Dendritic cell treated with granulocyte-macrophage colony-stimulating factor and Interleukin-4, amounts not matched to agents 40 ng/mL and 50 ng/mL, for 4 days (primary cell): ENCODE measurements around the gene CDC6.

ENCODE experiments used
- H3K27ac Mint-ChIP-seq: one replicate; pipeline ENCODE4 v1.8.0; 2022; ENCODE audit warnings: mild to moderate bottlenecking, mixed read lengths
- H3K27me3 Mint-ChIP-seq: one replicate; pipeline ENCODE4 v1.8.0; 2022; ENCODE audit warnings: mild to moderate bottlenecking, mixed read lengths
- H3K36me3 Mint-ChIP-seq: one replicate; pipeline ENCODE4 v1.8.0; 2022; ENCODE audit warnings: low read depth, mixed read lengths
- H3K4me1 Mint-ChIP-seq: one replicate; pipeline ENCODE4 v1.8.0; 2022; ENCODE audit warnings: low read depth, mixed read lengths
- H3K4me3 Mint-ChIP-seq: one replicate; pipeline ENCODE4 v1.8.0; 2022; ENCODE audit warnings: mild to moderate bottlenecking, moderate library complexity, mixed read lengths
- H3K9me3 Mint-ChIP-seq: one replicate; pipeline ENCODE4 v1.8.0; 2022; ENCODE audit warnings: mixed read lengths
- intact Hi-C: fragments of 100-400 bp; cut with micrococcal nuclease; formaldehyde crosslinking; loops from one replicate; pipeline ENCODE4 v1.15.0; 2022

The CDC6 gene

DNA sequence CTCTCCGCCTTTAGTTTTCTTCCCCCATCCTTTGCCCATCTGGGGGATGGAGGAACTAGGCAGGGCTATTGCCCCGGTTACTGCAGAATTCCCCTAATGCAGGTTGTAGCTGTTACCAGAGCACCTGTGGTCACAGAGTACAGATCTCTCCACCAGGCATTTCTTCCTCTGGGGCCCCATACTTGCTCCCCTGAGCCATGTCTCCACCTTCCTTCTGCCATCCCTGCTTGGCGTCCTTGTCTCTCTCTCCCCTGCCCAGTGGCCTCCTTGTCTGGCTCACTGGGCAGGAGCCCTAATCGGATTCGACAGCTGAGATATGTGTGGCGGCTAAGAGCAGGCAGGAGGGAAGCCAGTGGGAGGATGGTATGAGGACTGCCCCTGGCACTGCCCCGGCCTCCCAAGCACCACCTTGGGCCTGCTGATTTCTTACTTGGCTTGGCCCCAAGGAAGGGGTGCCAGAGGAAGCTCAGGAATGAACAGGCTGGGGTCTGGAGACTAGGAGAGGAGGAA lies 23.3 kb downstream of the CDC6 start:
- no peaks in the 10 kb centered on the region for H3K36me3 Mint-ChIP-seq
- H3K4me3 Mint-ChIP-seq: no peak overlapping the region
- peaks cover 3% of the 10 kb centered on the region for H3K27me3 Mint-ChIP-seq
- peaks cover 19% of the 10 kb centered on the region for H3K4me1 Mint-ChIP-seq
- no peaks in the 10 kb centered on the region for H3K9me3 Mint-ChIP-seq
- intact Hi-C loops: no loop called here
- peak overlapping the region; percentile 71 for H3K27ac Mint-ChIP-seq

DNA sequence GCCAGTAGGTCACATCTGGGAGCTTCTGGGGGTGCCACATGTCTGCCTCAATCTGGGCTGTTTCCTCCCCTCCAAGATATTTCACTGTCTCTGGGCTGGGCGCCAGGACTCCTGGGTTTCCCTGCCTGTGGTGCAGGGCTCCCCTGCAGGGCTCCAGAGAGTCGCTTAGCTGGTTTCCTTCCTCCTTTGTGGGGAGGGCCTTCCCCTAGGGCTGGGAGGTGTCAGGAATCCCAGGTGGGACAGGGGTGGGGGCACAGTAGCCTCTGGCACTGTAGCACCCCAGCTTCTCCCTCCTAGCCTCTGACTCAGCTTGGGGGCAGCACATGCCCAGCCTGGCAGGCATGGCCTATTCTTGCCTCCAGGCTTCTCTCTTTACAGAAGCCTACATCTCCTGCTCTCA lies 23.9 kb downstream of the CDC6 start:
- H3K4me1 Mint-ChIP-seq: peaks cover 25% of the 10 kb centered on the region
- H3K4me3 Mint-ChIP-seq: peak overlapping the region; percentile 13
- H3K27me3 Mint-ChIP-seq: peaks cover 4% of the 10 kb centered on the region
- intact Hi-C loops: no loop called here
- H3K27ac Mint-ChIP-seq: peak overlapping the region; percentile 71
- H3K9me3 Mint-ChIP-seq: no peaks in the 10 kb centered on the region
- no peaks in the 10 kb centered on the region for H3K36me3 Mint-ChIP-seq

DNA sequence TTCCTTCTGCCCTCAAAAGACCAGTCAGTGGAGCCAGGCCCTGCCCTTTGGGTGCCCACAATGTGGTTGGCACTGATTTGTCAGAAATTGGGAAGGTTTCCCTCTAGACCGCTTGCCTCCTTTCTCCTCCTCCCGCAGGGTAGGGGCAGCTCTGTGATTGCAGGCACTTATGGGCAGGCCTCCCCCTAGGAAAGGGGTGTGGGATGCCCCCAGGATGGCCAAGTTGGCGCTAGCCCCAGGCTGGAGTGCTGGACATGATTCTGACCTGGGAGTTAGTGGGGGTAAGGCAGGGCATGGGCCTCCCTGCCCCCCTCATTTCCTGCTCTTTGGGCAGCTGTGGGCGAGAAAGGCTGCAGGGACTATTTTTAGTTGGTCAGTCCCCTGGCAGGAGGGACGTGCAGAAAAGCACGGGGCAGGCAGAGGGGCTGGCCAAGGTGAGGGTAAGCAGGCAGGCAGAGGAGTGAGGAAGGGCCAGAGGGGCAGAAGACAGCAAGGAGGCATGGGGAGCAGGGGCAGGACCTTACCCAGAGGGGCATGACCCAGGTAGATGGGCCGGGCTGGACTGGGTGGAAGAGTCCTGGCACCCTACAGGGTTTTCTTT lies 24.6 kb downstream of the CDC6 start:
- Mint-ChIP-seq H3K9me3 (no peaks in the 10 kb centered on the region), H3K36me3 (no peaks in the 10 kb centered on the region), H3K4me3 (peak overlapping the region; percentile 11), H3K27ac (peak overlapping the region; percentile 71), H3K27me3 (peaks cover 4% of the 10 kb centered on the region), H3K4me1 (peaks cover 32% of the 10 kb centered on the region)
- intact Hi-C loops: no loop called here

DNA sequence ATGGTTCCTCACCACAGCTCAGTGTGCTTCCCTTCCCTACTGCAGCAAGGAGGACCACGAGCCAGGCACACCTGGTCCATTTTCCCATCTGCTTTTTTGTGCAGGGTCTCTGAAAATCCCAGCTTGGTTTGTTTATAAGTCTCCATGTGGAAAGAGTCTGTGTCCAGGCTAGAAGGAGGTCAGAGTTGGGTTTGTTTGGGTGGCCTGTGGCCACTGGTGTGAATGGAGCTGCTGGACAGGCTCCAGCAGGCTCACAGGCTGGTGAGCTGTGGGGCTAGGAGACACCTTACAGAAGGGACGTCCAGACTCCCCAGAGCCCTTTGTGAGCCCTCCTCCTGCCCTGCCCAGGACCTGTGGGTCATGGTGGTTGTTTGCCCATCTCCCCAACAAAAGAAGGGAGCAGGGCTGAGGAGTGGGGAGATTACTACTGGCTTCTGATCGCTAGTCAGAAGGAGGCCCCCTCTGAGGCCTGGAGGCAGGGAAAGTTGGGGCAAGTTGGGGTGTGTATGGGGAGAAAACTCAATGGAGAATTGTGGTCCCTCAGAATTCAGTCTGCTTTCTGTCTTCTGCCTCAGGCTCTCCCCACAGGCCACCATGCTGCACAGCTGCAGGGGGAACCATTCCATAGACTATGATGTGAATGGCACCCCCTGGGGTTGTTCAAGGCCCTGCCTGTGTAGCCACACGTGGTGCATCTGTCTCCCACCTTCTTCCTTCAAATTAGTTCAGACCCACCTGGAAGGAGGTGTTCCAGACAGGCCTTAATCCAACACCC lies 25.4 kb downstream of the CDC6 start:
- Mint-ChIP-seq H3K27me3 (peaks cover 4% of the 10 kb centered on the region), H3K27ac (peak overlapping the region; percentile 71), H3K4me3 (no peak overlapping the region), H3K36me3 (peaks cover 4% of the 10 kb centered on the region), H3K9me3 (no peaks in the 10 kb centered on the region), H3K4me1 (peaks cover 40% of the 10 kb centered on the region)
- intact Hi-C loops: no loop called here

DNA sequence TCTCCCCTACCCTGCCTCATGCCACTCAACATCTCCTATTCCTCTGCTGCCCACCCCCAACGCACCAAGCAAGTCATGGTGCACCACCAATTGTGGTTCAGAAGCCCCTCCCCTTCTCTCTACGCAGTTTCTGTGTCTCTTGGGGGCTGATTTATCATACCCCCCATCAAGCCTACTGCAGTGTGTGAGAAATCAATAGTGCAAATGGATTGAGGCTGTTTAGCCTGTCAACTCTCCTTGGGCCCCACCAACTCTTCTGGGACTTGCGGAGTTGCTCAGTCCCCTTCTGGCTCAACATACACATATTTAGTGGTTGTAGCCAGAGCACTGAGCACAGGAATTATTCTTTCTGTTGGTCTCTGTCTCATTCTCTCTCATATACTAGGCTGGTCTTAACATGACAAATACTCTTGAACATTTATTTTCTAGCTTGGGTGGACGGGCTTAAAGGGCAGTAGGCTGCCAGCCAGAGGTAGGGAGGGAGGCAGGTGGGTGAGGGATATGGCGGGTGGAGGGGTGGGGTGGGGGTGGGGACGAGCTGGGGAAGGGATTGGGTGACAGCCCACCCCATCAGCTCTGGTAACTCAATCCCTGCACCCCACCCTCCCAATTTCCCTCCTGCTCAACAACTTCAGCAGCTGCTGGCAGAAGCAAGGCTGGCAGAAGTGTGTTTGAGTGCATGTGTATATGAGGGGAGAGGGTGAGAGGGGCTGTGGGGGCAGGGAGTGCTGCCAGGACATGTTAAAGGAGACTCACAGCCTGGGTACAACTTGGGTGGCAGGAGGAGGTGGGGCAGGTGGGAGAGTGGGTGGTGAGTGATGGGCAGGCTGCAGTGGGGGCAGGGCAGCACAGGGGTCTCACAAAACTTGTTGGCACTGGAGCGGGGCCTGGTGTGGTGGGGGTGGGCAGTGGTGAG lies 26.2 kb downstream of the CDC6 start:
- Mint-ChIP-seq H3K9me3 (no peaks in the 10 kb centered on the region), H3K4me1 (peaks cover 47% of the 10 kb centered on the region), H3K4me3 (no peak overlapping the region), H3K27me3 (peaks cover 4% of the 10 kb centered on the region), H3K36me3 (peaks cover 12% of the 10 kb centered on the region), H3K27ac (peak overlapping the region; percentile 43)
- intact Hi-C loops: no loop called here

DNA sequence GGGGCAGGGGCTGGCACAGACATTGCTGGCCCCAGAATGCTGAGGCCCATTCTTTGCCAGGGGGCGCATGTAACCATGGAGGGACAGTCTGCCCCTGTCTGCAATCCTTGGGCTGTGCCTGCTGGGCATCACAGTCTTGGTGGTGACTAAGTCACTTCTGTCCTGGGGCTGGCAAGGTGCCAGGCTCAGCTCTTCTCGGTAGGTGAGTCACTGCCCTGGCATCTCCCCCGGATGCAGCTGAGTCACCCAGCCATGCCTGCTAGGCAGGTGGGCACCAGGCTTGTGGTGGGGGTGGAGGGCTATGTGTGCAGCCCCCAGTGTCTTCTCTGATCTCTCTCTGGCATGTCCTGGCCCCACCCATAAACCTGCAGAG lies 26.9 kb downstream of the CDC6 start:
- Mint-ChIP-seq H3K27ac (peak overlapping the region; percentile 43), H3K4me1 (peaks cover 54% of the 10 kb centered on the region)
- intact Hi-C loops: no loop called here

DNA sequence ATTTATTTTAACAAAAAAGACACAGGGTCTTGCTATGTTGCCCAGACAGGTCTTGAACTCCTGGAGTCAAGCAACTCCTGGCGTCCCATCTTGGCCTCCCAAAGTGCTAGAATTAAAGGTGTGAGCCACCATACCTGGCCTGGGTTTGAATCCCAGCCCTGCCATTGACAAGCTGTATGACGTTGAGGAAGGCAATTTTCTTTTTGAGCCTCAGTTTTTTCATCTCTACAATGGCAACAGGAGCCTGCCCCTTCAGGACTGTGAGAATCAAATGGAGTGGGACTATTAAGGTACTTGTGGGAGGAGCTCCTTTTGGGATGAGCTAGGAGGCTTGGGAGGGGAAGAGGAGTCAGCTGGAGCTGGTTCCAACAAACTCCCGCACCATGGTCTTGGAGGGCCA lies 27.5 kb downstream of the CDC6 start:
- peaks cover 4% of the 10 kb centered on the region for H3K27me3 Mint-ChIP-seq
- peaks cover 60% of the 10 kb centered on the region for H3K4me1 Mint-ChIP-seq
- H3K27ac Mint-ChIP-seq: peak overlapping the region; percentile 43
- peaks cover 25% of the 10 kb centered on the region for H3K36me3 Mint-ChIP-seq
- H3K9me3 Mint-ChIP-seq: no peaks in the 10 kb centered on the region
- intact Hi-C loops: no loop called here
- no peak overlapping the region for H3K4me3 Mint-ChIP-seq

More for the DNA sequence above, 26.9 kb downstream of the CDC6 start:
- H3K36me3 Mint-ChIP-seq: peaks cover 19% of the 10 kb centered on the region
- H3K4me3 Mint-ChIP-seq: no peak overlapping the region
- H3K9me3 Mint-ChIP-seq: no peaks in the 10 kb centered on the region
- H3K27me3 Mint-ChIP-seq: peaks cover 4% of the 10 kb centered on the region

DNA sequence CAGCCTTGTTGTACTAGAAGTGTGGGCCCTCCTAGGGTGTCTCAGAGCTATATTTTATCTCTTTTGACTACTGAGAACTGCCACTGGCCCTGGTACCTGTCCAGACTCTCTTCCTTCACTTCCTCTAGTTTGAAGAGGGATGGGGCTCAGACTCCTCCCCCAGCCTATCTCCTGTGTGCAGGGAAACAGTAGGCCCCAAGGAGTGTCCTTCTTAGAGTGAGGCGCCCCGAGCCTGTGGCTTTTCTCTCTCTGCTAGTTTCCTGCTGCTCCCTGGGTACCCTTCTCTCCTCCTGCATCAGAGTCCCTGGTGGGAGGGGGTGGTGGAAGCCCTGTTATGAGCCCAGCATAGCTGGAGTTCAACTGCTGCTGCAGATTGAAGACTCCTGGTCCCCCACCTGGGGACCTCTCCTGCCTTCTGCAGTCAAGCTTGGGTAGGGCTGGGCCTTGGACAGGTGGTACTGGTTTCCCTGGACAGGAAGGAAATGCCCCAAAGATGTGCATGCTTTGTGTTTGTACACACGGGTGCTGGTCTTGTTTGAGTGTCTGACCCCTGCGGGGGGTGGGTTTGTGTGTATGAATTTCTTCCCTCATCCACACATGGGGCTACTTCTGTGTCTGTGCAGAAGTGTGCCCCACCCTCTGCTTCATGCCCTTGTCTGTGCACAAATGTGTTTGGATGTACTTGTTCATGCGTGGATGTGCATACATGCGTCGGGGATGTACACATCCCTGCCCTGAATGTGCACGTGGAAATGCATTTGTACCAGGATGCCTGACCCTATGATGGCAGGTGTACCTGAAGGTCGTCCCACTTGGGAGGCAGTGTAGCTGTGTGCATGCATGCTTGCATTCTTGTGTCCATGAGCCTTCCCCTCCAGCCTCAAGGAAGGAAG lies 28.2 kb downstream of the CDC6 start:
- Mint-ChIP-seq H3K36me3 (peaks cover 28% of the 10 kb centered on the region), H3K4me3 (no peak overlapping the region), H3K4me1 (peaks cover 67% of the 10 kb centered on the region), H3K27me3 (peaks cover 4% of the 10 kb centered on the region), H3K27ac (no peak overlapping the region), H3K9me3 (no peaks in the 10 kb centered on the region)
- intact Hi-C loops: no loop called here

DNA sequence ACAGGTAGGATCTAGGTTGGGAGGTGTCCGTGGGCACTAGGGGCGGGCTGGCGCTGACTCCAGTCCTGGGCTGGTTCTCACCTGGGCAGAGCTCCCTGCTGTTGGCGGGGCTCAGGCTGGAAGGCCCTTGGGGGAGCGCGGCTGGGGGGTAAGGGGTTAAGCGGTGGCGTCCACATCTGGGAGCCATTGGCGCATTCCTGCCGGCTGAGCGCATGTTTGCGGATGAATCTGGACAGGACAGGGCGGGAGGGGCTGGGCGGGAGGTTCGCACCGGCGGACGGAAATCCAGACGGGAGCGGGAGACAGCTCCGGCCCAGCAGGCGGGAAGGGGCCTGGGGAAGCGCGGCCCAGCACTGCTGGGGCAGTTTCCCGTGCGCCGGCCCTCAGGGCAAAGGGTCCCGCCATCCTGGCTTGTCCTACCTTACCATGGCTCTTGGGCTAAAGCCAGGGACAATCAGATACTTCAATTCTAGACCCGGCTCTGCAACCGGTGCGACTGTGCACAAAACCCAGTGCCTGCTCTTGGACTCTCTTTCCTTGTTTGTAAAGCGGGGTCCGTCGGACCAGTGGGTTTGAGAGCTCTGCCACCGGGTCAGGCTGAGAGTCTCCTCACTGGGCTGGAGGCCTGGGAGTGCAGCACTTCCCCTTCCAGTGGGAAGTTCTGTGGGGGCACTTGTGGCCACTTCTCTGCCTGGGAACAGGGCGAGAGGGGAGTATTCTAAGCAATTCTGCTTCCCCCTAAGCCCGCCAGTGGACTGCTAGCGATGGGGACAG lies 29.1 kb downstream of the CDC6 start:
- peak overlapping the region; percentile 96 for H3K27ac Mint-ChIP-seq
- H3K4me3 Mint-ChIP-seq: peak overlapping the region; percentile 94
- peaks cover 35% of the 10 kb centered on the region for H3K36me3 Mint-ChIP-seq
- intact Hi-C loops: no loop called here
- peaks cover 4% of the 10 kb centered on the region for H3K27me3 Mint-ChIP-seq
- H3K9me3 Mint-ChIP-seq: no peaks in the 10 kb centered on the region
- H3K4me1 Mint-ChIP-seq: peaks cover 75% of the 10 kb centered on the region

DNA sequence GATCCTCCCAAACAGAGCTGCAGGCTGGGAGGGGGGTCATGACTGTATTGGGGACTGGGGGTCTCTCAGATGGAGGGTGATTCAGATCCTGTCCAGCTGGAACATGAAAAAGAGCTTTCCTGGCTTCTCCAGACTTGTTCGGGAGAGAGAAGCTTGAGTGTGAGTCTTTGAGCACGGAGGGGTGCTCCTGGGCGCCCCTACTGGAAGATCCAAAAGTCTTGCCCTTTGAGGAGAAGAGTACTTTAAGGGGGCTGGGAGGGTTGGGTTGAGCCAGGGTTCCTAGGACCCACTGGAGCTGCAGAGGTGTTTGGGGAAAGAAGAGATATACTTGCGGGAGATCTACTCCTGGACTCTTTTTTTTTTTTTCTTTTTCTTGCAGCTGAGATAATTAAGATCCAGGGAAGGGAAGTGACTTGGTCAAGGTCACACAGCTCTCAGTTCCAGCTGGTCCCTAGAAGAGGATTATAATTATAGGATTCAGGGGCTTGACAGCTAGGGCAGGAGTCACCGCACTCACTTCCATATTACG lies 29.7 kb downstream of the CDC6 start:
- peak overlapping the region; percentile 94 for H3K4me3 Mint-ChIP-seq

DNA sequence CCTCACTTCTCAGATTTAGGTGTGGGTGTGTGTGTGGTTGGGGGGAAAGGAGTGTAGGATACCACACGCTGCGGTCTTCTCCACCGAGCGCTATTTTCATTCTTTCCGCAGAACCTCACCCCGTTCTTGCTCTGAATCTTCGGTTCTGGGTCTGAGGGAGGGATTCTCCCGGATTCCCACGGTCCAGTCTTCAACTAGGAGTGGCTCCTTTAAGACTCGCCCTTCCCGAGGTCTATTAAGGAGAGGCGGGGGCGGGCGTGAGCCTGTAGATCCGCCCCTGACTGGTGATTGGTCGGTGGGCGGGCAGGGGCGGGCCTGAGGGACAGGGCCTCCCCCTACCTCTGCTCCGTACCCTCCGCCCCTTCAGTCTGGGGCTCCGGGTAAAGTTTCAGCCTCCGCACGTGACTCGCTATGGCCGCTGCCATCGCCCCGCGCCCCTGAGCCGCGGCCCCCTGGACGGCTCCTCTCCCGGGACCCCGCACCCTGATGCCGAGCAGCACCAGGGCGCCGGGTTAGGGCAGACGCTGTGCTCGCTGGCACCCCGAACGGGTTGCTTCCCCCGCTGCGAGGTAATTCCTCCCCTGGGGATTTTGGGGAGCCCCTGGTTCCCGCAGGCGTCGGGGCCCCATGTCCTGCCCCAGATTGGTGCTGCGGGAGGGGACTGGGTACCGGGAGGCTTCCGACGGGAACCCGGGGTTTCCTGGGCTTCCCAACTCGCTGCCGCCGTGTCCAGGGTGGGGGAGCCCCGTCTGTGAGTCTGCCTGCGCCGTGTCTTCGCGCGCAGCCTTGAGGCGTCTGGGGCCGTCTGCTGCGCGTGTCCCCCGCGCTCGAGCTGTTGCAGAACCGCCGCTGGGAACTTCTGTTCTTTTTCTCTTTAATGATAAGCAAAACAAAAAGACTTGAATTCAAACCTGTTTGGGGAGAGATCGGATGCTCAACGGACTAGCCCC lies 30.5 kb downstream of the CDC6 start:
- Mint-ChIP-seq H3K9me3 (no peaks in the 10 kb centered on the region), H3K27ac (peak overlapping the region; percentile 96), H3K36me3 (peaks cover 42% of the 10 kb centered on the region), H3K4me3 (peak overlapping the region; percentile 94), H3K4me1 (peaks cover 89% of the 10 kb centered on the region), H3K27me3 (peaks cover 2% of the 10 kb centered on the region)
- intact Hi-C loops: no loop called here

More for the DNA sequence above, 29.7 kb downstream of the CDC6 start:
- Mint-ChIP-seq H3K27me3 (peaks cover 4% of the 10 kb centered on the region), H3K4me1 (peaks cover 82% of the 10 kb centered on the region), H3K36me3 (peaks cover 41% of the 10 kb centered on the region), H3K27ac (peak overlapping the region; percentile 96), H3K9me3 (no peaks in the 10 kb centered on the region)
- intact Hi-C loops: no loop called here
